Caco-2 (cell line): ENCODE data around the gene VPREB1. TPM values are rescaled to one million over a fixed set of nuclear protein-coding genes. Genes with fewer than 3 reads are reported as not detected.

Experiments used
- BruUV-seq: library from RNA; stranded (reverse); fragments of 400-500 nt; replicated peaks from 2 replicates; lab custom pipeline; 2021; lab: Mats Ljungman, UMichigan
- CTCF ChIA-PET: fragments of 300-600 bp; sonication (Branson Sonifier 250); formaldehyde crosslinking; loops from one replicate; lab custom pipeline; 2022; ENCODE audit warnings: antibody characterized with exemption; lab: Charles Lee
- POLR2A ChIA-PET: fragments of 300-600 bp; sonication (Branson Sonifier 250); formaldehyde crosslinking; loops from one replicate; lab custom pipeline; 2022; ENCODE audit warnings: antibody characterized with exemption; lab: Charles Lee
- DNase-seq, 2 experiments: peaks; one replicate each; pipeline versions ENCODE4 v3.0.0 to v3.0.0-alpha.2; 2020 to 2022
- H3K27me3 ChIP-seq: replicated peaks from 2 replicates; pipeline ENCODE4 v1.6.0; 2011; ENCODE audit warnings: low read length; ENCODE audit not compliant: control insufficient read depth, insufficient read depth
- H3K36me3 ChIP-seq: 2 replicates; pipeline ENCODE4 v1.5.1; 2011; ENCODE audit warnings: low read length; ENCODE audit not compliant: control insufficient read depth, insufficient read depth
- H3K4me1 ChIP-seq: fragments of 250-450 bp; sonication (Bioruptor Pico); 2 replicates; pipeline ENCODE4 v1.5.1; 2020; ENCODE audit warnings: mild to moderate bottlenecking
- H3K4me3 ChIP-seq: 2 replicates; pipeline ENCODE4 v1.5.1; 2011; ENCODE audit warnings: low read depth, mild to moderate bottlenecking, control low read depth, low read length
- H3K9me3 ChIP-seq: fragments of 250-450 bp; sonication (Bioruptor Pico); 2 replicates; pipeline ENCODE4 v1.5.1; 2020; ENCODE audit warnings: mild to moderate bottlenecking, moderate library complexity
- H3K27ac Mint-ChIP-seq: one replicate; pipeline ENCODE4 v1.8.0; 2022; ENCODE audit warnings: mixed read lengths; ENCODE audit not compliant: unreplicated experiment
- H3K27me3 Mint-ChIP-seq: one replicate; pipeline ENCODE4 v1.8.0; 2022; ENCODE audit warnings: mixed read lengths; ENCODE audit not compliant: insufficient read depth, unreplicated experiment
- H3K36me3 Mint-ChIP-seq: one replicate; pipeline ENCODE4 v1.8.0; 2022; ENCODE audit warnings: mild to moderate bottlenecking, mixed read lengths; ENCODE audit not compliant: insufficient read depth, unreplicated experiment
- H3K4me1 Mint-ChIP-seq: one replicate; pipeline ENCODE4 v1.8.0; 2022; ENCODE audit warnings: low read depth, mixed read lengths; ENCODE audit not compliant: unreplicated experiment
- H3K4me3 Mint-ChIP-seq: one replicate; pipeline ENCODE4 v1.8.0; 2022; ENCODE audit warnings: mild to moderate bottlenecking, moderate library complexity, mixed read lengths; ENCODE audit not compliant: unreplicated experiment
- H3K9me3 Mint-ChIP-seq: one replicate; pipeline ENCODE4 v1.8.0; 2022; ENCODE audit warnings: mixed read lengths; ENCODE audit not compliant: unreplicated experiment
- intact Hi-C: fragments of 100-400 bp; cut with micrococcal nuclease; formaldehyde crosslinking; loops from one replicate; pipeline ENCODE4 v1.10.0; 2022; ENCODE audit not compliant: unreplicated experiment
- total RNA-seq: library from RNA; stranded (reverse); gene quantifications from 2 replicates; pipeline ENCODE4 v1.2.3, GENCODE V29; 2022
- TF ChIP-seq, protein P1 (sequence below), 2 experiments: fragments of 200-600 bp in 1 of 2; IDR thresholded peaks; 1 replicate in 1 of 2; 2 replicates in 1 of 2; pipeline versions ENCODE4 v1.5.1 to v1.8.0; 2011 to 2022; ENCODE audit warnings: antibody characterized with exemption in 1 of 2, control low read depth in 1 of 2, inconsistent platforms in 1 of 2, low read depth in 1 of 2, low read length in 1 of 2, mild to moderate bottlenecking in 1 of 2, moderate library complexity in 1 of 2; ENCODE audit not compliant: insufficient read depth in 1 of 2, severe bottlenecking in 1 of 2, unreplicated experiment in 1 of 2

The VPREB1 gene
- total RNA-seq, 1 experiment from 2014 or later, result not detected

DNA sequence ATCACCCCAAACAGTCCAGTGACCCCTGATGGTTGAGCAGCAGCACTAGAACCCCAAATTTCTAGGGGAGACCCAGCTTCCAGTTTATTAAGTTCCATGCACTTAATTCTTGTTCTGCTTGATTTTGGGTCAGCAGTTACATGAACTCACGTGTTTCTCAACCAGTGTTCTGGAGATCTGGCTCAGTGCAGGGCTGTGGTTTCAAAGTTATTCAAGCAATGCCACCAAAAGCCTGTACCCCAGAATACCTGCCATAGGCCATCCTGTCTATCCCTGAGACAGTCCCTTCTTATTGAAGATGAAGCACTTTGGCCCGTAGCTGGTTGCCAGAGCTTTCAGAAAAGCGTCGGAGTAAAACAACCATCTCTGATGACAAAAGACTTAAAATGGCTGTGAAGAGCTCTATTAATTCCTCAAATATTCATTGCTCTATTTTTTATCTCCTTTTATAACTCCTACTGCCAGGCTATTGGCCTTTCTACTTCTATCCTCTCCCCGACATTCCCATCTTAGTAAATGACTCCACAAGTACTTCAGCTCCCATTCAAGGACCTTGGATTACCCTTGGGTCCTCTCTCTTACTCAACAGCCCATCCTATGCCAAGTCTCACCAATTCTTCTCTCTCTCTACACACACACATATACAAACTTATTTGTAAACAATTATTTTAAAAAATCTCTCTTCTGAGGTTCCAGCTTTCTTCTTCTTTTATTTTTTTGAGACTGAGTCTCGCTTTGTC, 18.0 kb upstream of the VPREB1 start:
- CTCF ChIA-PET, result no interaction called here

DNA sequence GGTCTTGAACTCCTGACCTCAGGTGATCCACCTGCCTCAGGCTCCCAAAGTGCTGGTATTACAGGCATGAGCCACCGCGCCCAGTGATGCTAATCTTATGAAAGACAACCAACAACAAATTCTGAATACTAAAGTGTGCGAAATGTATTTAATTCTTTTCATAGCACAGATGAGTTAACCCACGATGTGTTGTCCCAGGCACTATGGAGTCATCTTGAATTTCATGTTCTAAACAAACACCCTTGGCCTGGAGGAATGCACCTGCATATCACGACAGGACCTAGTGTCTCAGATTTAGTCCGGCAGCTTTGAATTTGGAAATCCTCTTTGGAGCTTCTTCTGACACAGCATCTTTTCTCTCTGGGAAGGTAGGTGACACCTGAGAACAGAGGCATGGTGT, 16.2 kb upstream of the VPREB1 start:
- H3K4me1 ChIP-seq, result no peaks in the 10 kb centered on the region
- no peak overlapping the region for H3K4me3 ChIP-seq
- DNase-seq, result no peak
- POLR2A ChIA-PET, result no interaction called here
- Mint-ChIP-seq H3K4me1 (no peaks in the 10 kb centered on the region), H3K9me3 (no peaks in the 10 kb centered on the region), H3K27ac (no peak overlapping the region), H3K27me3 (peaks cover 4% of the 10 kb centered on the region), H3K4me3 (no peak overlapping the region), H3K36me3 (no peaks in the 10 kb centered on the region)
- no peaks in the 10 kb centered on the region for H3K27me3 ChIP-seq
- TF ChIP-seq, protein P1, sequence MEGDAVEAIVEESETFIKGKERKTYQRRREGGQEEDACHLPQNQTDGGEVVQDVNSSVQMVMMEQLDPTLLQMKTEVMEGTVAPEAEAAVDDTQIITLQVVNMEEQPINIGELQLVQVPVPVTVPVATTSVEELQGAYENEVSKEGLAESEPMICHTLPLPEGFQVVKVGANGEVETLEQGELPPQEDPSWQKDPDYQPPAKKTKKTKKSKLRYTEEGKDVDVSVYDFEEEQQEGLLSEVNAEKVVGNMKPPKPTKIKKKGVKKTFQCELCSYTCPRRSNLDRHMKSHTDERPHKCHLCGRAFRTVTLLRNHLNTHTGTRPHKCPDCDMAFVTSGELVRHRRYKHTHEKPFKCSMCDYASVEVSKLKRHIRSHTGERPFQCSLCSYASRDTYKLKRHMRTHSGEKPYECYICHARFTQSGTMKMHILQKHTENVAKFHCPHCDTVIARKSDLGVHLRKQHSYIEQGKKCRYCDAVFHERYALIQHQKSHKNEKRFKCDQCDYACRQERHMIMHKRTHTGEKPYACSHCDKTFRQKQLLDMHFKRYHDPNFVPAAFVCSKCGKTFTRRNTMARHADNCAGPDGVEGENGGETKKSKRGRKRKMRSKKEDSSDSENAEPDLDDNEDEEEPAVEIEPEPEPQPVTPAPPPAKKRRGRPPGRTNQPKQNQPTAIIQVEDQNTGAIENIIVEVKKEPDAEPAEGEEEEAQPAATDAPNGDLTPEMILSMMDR (IDR thresholded peaks at IDR 0.05; ENCODE audit: insufficient read depth in 1 of 2, low read depth in 1 of 2, low read length in 1 of 2, severe bottlenecking in 1 of 2, unreplicated experiment in 1 of 2), result no peak
- BruUV-seq, result no TSS peak
- CTCF ChIA-PET, result no interaction called here
- no peaks in the 10 kb centered on the region for H3K9me3 ChIP-seq
- H3K36me3 ChIP-seq, result no peaks in the 10 kb centered on the region
- intact Hi-C loops, result no loop called here

More for the DNA sequence above, 18.0 kb upstream of the VPREB1 start:
- POLR2A ChIA-PET, result no interaction called here
- no peaks in the 10 kb centered on the region for H3K9me3 Mint-ChIP-seq
- H3K4me1 ChIP-seq, result no peaks in the 10 kb centered on the region
- peaks cover 4% of the 10 kb centered on the region for H3K27me3 Mint-ChIP-seq
- H3K4me1 Mint-ChIP-seq, result no peaks in the 10 kb centered on the region
- H3K9me3 ChIP-seq, result no peaks in the 10 kb centered on the region
- no peak overlapping the region for H3K27ac Mint-ChIP-seq
- H3K4me3 ChIP-seq, result no peak overlapping the region
- no peak overlapping the region for H3K4me3 Mint-ChIP-seq
- BruUV-seq, result no TSS peak
- no peaks in the 10 kb centered on the region for H3K36me3 Mint-ChIP-seq
- no peaks in the 10 kb centered on the region for H3K36me3 ChIP-seq
- no peaks in the 10 kb centered on the region for H3K27me3 ChIP-seq
- TF ChIP-seq, protein P1 (IDR thresholded peaks at IDR 0.05; ENCODE audit: insufficient read depth in 1 of 2, low read depth in 1 of 2, low read length in 1 of 2, severe bottlenecking in 1 of 2, unreplicated experiment in 1 of 2), result no peak
- no peak for DNase-seq
- intact Hi-C loops, result no loop called here

DNA sequence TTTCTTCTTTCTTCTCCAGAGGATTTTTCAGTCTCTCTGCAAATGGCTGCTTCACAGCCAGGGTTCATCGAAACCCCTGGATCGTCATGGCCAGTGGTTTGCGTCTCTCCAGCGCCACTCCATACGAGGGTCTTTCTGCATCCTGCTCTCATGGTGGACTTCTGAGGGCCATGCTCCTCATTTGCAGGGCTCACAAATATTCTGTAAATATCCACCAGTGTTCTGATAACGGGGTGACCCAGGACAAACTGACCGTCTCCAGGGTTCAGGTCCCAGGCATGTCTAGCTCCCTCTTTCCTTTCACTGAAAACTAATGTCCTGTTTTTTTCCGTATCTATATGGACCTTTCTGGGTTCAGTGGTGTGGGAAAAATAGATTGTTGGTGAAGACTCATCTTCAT, 15.7 kb upstream of the VPREB1 start:
- no TSS peak for BruUV-seq
- no peak overlapping the region for H3K4me3 Mint-ChIP-seq
- no peak for DNase-seq
- CTCF ChIA-PET, result no interaction called here
- intact Hi-C loops, result no loop called here
- no peaks in the 10 kb centered on the region for H3K4me1 ChIP-seq
- POLR2A ChIA-PET, result no interaction called here
- no peaks in the 10 kb centered on the region for H3K9me3 ChIP-seq
- no peak overlapping the region for H3K27ac Mint-ChIP-seq
- H3K36me3 ChIP-seq, result no peaks in the 10 kb centered on the region
- no peaks in the 10 kb centered on the region for H3K27me3 ChIP-seq
- TF ChIP-seq, protein P1 (IDR thresholded peaks at IDR 0.05; ENCODE audit: insufficient read depth in 1 of 2, low read depth in 1 of 2, low read length in 1 of 2, severe bottlenecking in 1 of 2, unreplicated experiment in 1 of 2), result no peak
- peaks cover 4% of the 10 kb centered on the region for H3K27me3 Mint-ChIP-seq
- H3K4me1 Mint-ChIP-seq, result no peaks in the 10 kb centered on the region
- H3K4me3 ChIP-seq, result no peak overlapping the region
- no peaks in the 10 kb centered on the region for H3K36me3 Mint-ChIP-seq
- no peaks in the 10 kb centered on the region for H3K9me3 Mint-ChIP-seq
